HUES64 (cell line): Measurements from ENCODE around the gene ITGB7.

Experiments
- H3K27ac ChIP-seq: 2 replicates; pipeline ENCODE4 v1.7.0; 2013; ENCODE audit warnings: low read depth, low read length, inconsistent platforms
- H3K27me3 ChIP-seq: 2 replicates; pipeline ENCODE4 v1.6.1; 2013; ENCODE audit warnings: mild to moderate bottlenecking, low read length; ENCODE audit not compliant: insufficient read depth
- H3K36me3 ChIP-seq: 2 replicates; pipeline ENCODE4 v1.6.1; 2013; ENCODE audit warnings: mild to moderate bottlenecking, low read length; ENCODE audit not compliant: insufficient read depth
- H3K4me1 ChIP-seq: 2 replicates; pipeline ENCODE4 v1.6.1; 2013; ENCODE audit warnings: mild to moderate bottlenecking, low read length, moderate library complexity; ENCODE audit not compliant: insufficient read depth
- H3K4me3 ChIP-seq: 2 replicates; pipeline ENCODE4 v1.5.1; 2013; ENCODE audit warnings: mild to moderate bottlenecking, low read length, moderate library complexity
- H3K9ac ChIP-seq: 2 replicates; pipeline ENCODE4 v1.6.1; 2013; ENCODE audit warnings: mild to moderate bottlenecking, low read depth, low read length
- H3K9me3 ChIP-seq: 2 replicates; pipeline ENCODE4 v1.6.1; 2013; ENCODE audit warnings: low read depth, low read length; ENCODE audit not compliant: insufficient read depth
- WGBS: fragments of 150-250, 120-280 bp; methylation state at CpG from one replicate; pipeline ENCODE4 v1.1.7; 2013; ENCODE audit warnings: missing lambda C conversion rate; 5-methylcytosine and 5-hydroxymethylcytosine counted together

ITGB7 gene

DNA sequence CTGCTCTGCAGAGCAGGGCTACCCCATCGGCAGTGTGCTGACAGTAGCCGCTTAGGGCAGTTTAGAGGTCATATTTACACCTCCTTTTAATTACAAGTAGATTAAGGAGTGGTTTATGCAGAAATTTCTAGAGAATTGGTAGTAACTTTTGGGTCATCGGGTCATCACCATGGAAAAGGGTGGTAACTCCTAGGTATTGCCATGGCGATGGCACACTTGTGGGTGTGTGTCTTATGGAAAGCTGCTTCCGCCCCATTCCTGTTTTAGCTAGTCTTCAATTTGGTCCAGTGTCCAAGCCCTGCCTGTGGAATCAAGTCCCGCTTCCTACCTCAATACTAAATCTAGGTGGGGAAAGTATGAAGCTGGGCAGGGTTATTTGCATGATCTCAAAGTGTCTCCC, 56.0 kb downstream of the ITGB7 start:
- no peaks in the 10 kb centered on the region; the same call in 1 of the 2 replicates for H3K4me1 ChIP-seq
- no peaks in the 10 kb centered on the region for H3K9me3 ChIP-seq
- WGBS: 94% methylated on average over 4 of the region's 6 CpGs
- peaks cover 2% of the 10 kb centered on the region; the same call in 1 of the 2 replicates for H3K27me3 ChIP-seq
- no peak overlapping the region for H3K4me3 ChIP-seq
- no peaks in the 10 kb centered on the region for H3K36me3 ChIP-seq
- H3K9ac ChIP-seq: no peak overlapping the region
- no peak overlapping the region for H3K27ac ChIP-seq

DNA sequence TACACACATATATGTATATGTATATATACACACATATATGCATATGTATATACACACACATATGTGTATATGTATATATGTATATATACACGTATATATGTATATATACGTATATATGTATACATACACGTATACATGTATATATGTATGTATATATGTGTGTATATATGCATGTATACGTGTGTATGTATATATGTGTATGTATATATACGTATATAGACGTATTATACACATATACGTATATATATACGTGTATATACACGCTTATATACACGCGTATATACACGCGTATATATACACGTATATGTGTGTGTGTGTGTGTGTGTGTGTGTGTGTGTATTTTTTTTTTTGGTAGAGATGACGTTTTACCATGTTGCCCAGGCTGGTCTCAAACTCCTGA, 59.4 kb downstream of the ITGB7 start:
- H3K36me3 ChIP-seq: no peaks in the 10 kb centered on the region
- H3K4me3 ChIP-seq: no peak overlapping the region
- WGBS: 100% methylated on average over 1 of the region's 15 CpGs
- no peak overlapping the region for H3K9ac ChIP-seq
- no peaks in the 10 kb centered on the region for H3K9me3 ChIP-seq
- no peaks in the 10 kb centered on the region; the same call in 1 of the 2 replicates for H3K4me1 ChIP-seq
- no peaks in the 10 kb centered on the region; the same call in 1 of the 2 replicates for H3K27me3 ChIP-seq
- H3K27ac ChIP-seq: no peak overlapping the region

DNA sequence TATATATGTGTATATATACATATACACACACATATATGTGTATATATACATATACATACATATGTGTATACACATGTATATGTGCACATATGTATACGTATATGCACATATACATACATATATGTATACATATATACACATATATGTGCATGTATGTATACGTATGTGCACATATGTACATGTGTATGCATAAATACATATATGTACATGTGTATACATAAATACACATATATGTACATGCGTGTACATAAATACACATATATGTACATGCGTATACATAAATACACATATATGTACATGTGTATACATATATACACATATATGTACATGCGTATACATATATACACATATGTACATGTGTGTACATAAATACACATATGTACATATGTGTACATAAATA, 59.9 kb downstream of the ITGB7 start:
- Histone ChIP-seq H3K36me3 (no peaks in the 10 kb centered on the region), H3K4me3 (no peak overlapping the region), H3K9ac (no peak overlapping the region), H3K27ac (no peak overlapping the region), H3K4me1 (no peaks in the 10 kb centered on the region; the same call in 1 of the 2 replicates), H3K9me3 (no peaks in the 10 kb centered on the region), H3K27me3 (no peaks in the 10 kb centered on the region; the same call in 1 of the 2 replicates)
- WGBS: no CpG with 5 or more reads among the region's 5 CpGs

DNA sequence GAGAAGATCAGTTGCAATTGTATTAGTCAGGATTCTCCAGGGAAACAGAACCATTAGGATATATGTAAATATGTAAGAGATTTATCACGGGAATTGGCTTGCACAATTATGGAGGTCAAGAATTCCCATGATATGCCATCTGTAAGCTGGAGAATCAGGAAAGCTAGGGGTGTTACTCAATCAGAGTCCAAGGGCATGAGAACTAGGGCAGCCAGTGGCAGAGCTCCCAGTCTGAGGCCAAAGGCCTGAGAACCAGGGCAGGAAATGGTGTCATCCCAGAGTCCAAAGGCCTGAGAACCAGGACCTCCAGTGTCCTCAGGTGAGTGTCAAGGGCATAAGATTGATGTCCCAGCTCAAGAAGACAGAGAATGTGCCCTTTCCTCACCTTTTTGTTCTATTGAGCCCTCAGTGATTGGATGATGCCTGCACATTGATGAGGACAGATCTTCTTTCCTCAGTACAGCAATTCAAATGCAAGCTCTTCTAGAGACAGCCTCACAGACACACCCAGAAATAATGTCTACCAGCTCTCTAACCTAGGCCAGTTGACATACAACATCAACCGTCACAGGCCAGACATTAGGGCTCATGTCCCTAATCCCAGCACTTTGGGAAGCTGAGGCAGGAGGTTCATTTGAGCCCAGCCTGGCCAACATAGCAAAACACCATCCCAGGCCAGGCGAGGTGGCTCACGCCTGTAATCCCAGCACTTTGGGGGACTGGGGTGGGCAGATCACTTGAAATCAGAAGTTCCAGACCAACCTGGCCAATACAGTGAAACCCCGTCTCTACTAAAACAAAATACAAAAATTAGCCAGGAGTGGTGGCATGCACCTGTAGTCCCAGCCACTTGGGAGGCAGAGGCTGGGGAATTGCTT, 61.4 kb downstream of the ITGB7 start:
- Histone ChIP-seq H3K9ac (no peak overlapping the region), H3K4me1 (no peaks in the 10 kb centered on the region; the same call in 1 of the 2 replicates), H3K4me3 (no peak overlapping the region), H3K27me3 (no peaks in the 10 kb centered on the region; the same call in 1 of the 2 replicates), H3K36me3 (no peaks in the 10 kb centered on the region), H3K27ac (no peak overlapping the region), H3K9me3 (no peaks in the 10 kb centered on the region)
- 96% methylated on average over 5 of the region's 5 CpGs for WGBS

DNA sequence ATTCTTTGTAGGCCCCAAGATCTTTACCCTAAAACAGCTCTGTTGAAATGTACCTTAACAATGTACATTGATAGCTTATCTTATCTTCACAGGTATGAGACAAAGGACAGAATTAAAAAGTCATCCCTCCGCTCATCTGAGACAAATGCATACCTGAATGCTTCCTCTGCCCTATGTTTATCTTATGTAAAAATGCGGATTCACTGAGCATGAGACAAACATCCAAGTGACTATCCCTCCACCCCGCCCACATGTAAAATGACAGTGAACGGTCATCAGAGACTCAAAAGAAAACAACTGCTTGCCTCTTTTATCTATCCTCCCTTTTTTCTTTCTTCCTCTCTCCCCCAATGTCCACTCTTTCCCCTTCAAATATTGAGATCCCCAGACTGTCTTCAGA, 63.7 kb downstream of the ITGB7 start:
- WGBS: 76% methylated on average over 4 of the region's 4 CpGs
- no peak overlapping the region for H3K9ac ChIP-seq
- H3K36me3 ChIP-seq: no peaks in the 10 kb centered on the region

More for the DNA sequence above, 63.7 kb downstream of the ITGB7 start:
- peaks cover 16% of the 10 kb centered on the region for H3K9me3 ChIP-seq
- no peak overlapping the region for H3K27ac ChIP-seq
- H3K27me3 ChIP-seq: no peaks in the 10 kb centered on the region
- H3K4me3 ChIP-seq: no peak overlapping the region
- no peaks in the 10 kb centered on the region for H3K4me1 ChIP-seq
